ENCODE results near the gene UQCR10. TPM values are rescaled to one million over a fixed set of nuclear protein-coding genes. Genes with fewer than 3 reads are reported as not detected.

UQCR10 gene
- total and polyA plus RNA-seq, 8 donors: 2.0 to 307 (median 96.9) TPM

GRCh38 chr22:29814003-29814402 lies 46.8 kb downstream of the UQCR10 start:
- H3K9me3 ChIP-seq: no peaks in the 10 kb centered on the region
- H3K27me3 ChIP-seq: no peaks in the 10 kb centered on the region
- H3K4me3 ChIP-seq: no peak overlapping the region
- DNase-seq: no peak
- TF ChIP-seq POLR2A (IDR thresholded peaks at IDR 0.05): no peak
- TF ChIP-seq, protein P1, sequence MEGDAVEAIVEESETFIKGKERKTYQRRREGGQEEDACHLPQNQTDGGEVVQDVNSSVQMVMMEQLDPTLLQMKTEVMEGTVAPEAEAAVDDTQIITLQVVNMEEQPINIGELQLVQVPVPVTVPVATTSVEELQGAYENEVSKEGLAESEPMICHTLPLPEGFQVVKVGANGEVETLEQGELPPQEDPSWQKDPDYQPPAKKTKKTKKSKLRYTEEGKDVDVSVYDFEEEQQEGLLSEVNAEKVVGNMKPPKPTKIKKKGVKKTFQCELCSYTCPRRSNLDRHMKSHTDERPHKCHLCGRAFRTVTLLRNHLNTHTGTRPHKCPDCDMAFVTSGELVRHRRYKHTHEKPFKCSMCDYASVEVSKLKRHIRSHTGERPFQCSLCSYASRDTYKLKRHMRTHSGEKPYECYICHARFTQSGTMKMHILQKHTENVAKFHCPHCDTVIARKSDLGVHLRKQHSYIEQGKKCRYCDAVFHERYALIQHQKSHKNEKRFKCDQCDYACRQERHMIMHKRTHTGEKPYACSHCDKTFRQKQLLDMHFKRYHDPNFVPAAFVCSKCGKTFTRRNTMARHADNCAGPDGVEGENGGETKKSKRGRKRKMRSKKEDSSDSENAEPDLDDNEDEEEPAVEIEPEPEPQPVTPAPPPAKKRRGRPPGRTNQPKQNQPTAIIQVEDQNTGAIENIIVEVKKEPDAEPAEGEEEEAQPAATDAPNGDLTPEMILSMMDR (IDR thresholded peaks at IDR 0.05): no peak
- no peak for TF ChIP-seq POLR2AphosphoS5 (IDR thresholded peaks at IDR 0.05)
- TF ChIP-seq EP300 (IDR thresholded peaks at IDR 0.05): no peak
- 62 to 81% (median 65%) methylated on average over 5 of the region's 5 CpGs for WGBS, 5 donors
- H3K36me3 ChIP-seq: peaks cover 39 to 99% (median 91%) of the 10 kb centered on the region in 4 donors
- H3K27ac ChIP-seq: peak overlapping the region; percentile 39 to 82 (median 76)
- intact Hi-C loops (cut with DNase I; ENCODE audit: low total_unique reads): no loop called here
- peaks cover 42 to 75% (median 62%) of the 10 kb centered on the region in 4 donors for H3K4me1 ChIP-seq

DNA sequence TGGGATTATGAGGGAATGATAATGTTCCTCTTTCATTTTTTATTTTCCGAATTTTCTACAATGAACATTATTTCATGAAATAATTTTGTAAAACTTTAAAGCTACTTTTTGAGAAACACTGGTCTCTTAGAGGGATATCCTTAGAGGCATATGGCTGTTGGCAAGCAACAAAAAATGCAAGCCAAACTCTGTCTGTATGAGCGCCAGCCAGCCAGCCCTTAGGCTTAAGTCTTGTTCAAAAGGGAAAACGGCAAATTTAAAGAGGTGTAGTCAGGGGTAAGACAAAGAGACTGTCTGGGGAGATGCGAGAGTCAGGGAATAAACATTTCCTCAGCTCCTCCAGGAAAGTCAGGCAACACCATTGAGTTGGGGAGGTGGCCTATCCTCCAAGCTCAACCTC lies 48.4 kb downstream of the UQCR10 start:
- H3K27ac ChIP-seq: peak overlapping the region in 4 of 5 donors; percentile 50 to 76 (median 61)
- peaks cover 41 to 100% (median 93%) of the 10 kb centered on the region in 4 donors for H3K36me3 ChIP-seq
- no peak for DNase-seq
- H3K4me1 ChIP-seq: peaks cover 41 to 66% (median 54%) of the 10 kb centered on the region in 4 donors
- TF ChIP-seq POLR2AphosphoS5 (IDR thresholded peaks at IDR 0.05) (no peak), POLR2A (IDR thresholded peaks at IDR 0.05) (no peak), EP300 (IDR thresholded peaks at IDR 0.05) (no peak)
- TF ChIP-seq, protein P1 (IDR thresholded peaks at IDR 0.05): no peak
- intact Hi-C loops (cut with DNase I; ENCODE audit: low total_unique reads): no loop called here
- H3K4me3 ChIP-seq: no peak overlapping the region
- 49 to 75% (median 61%) methylated on average over 4 of the region's 4 CpGs for WGBS, 5 donors
- no peaks in the 10 kb centered on the region for H3K9me3 ChIP-seq
- no peaks in the 10 kb centered on the region for H3K27me3 ChIP-seq

DNA sequence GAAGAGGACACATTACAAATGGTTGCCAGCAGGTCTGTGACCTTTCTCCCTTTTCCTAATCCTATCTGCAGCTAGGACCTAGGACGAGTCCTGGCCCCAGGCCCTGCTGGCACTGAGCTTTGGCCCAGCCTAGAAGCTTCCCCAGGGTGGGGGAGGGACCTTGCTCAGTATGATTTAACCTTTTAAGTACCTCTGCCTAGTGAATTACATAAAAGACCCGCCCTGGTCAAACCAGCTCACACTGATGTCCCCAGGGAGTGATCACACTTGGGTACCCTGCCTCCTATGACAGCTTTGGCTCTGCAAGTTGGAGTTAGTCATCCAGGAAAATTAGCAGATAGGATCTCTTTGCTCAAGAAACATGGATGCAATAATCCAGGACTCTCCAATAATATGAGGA lies 49.0 kb downstream of the UQCR10 start:
- no peak for DNase-seq
- intact Hi-C loops (cut with DNase I; ENCODE audit: low total_unique reads): no loop called here
- H3K27me3 ChIP-seq: no peaks in the 10 kb centered on the region
- whole genome bisulfite sequencing, 5 donors: 33 to 56% (median 43%) methylated on average over 2 of the region's 2 CpGs
- no peaks in the 10 kb centered on the region for H3K9me3 ChIP-seq
- peaks cover 41 to 100% (median 93%) of the 10 kb centered on the region in 4 donors for H3K36me3 ChIP-seq
- peaks cover 39 to 64% (median 54%) of the 10 kb centered on the region in 4 donors for H3K4me1 ChIP-seq
- H3K27ac ChIP-seq: peak overlapping the region in 3 of 5 donors; percentile 50 to 76 (median 63)
- TF ChIP-seq, protein P1 (IDR thresholded peaks at IDR 0.05): no peak
- TF ChIP-seq EP300 (IDR thresholded peaks at IDR 0.05) (no peak), POLR2A (IDR thresholded peaks at IDR 0.05) (no peak), POLR2AphosphoS5 (IDR thresholded peaks at IDR 0.05) (no peak)
- no peak overlapping the region for H3K4me3 ChIP-seq

- Histone ChIP-seq H3K36me3 (peaks cover 42 to 100% (median 92%) of the 10 kb centered on the region in 4 donors), H3K27me3 (no peaks in the 10 kb centered on the region), H3K4me1 (peaks cover 40 to 66% (median 55%) of the 10 kb centered on the region in 4 donors), H3K9me3 (no peaks in the 10 kb centered on the region), H3K4me3 (no peak overlapping the region), H3K27ac (peak overlapping the region in 3 of 5 donors; percentile 50 to 76 (median 63))
- no peak for DNase-seq
- no peak for TF ChIP-seq POLR2AphosphoS5 (IDR thresholded peaks at IDR 0.05)
- intact Hi-C loops (cut with DNase I; ENCODE audit: low total_unique reads): no loop called here
- WGBS, 5 donors: 60 to 81% (median 77%) methylated on average over 6 of the region's 6 CpGs
Measured at GRCh38 chr22:29816539-29816938, 49.4 kb downstream of the UQCR10 start.

- no peak overlapping the region for H3K4me3 ChIP-seq
- no peak for TF ChIP-seq EP300 (IDR thresholded peaks at IDR 0.05)
- no peak for TF ChIP-seq POLR2AphosphoS5 (IDR thresholded peaks at IDR 0.05)
- TF ChIP-seq, protein P1 (IDR thresholded peaks at IDR 0.05): no peak
- H3K27ac ChIP-seq: peak overlapping the region in 3 of 5 donors; percentile 50 to 76 (median 63)
- peaks cover 40 to 67% (median 53%) of the 10 kb centered on the region in 4 donors for H3K4me1 ChIP-seq
- WGBS, 5 donors: 88 to 98% (median 92%) methylated on average over 2 of the region's 2 CpGs
- peaks cover 46 to 100% (median 92%) of the 10 kb centered on the region in 4 donors for H3K36me3 ChIP-seq
- intact Hi-C loops (cut with DNase I; ENCODE audit: low total_unique reads): no loop called here
- no peaks in the 10 kb centered on the region for H3K27me3 ChIP-seq
- no peaks in the 10 kb centered on the region for H3K9me3 ChIP-seq
- DNase-seq: no peak
Measured at GRCh38 chr22:29816980-29817379, 49.8 kb downstream of the UQCR10 start.

Data from stomach (tissue), 9 donors.